ENCODE measurements around the gene ADRA2A. TPM values are rescaled to one million over a fixed set of nuclear protein-coding genes. Genes with fewer than 3 reads are reported as not detected.

The ADRA2A gene
- total RNA-seq, 1 donor from 2014 or later, result 0.32 TPM

GRCh38 chr10:111102359-111102837 lies 25.6 kb downstream of the ADRA2A start:
- no peaks in the 10 kb centered on the region for H3K36me3 Mint-ChIP-seq (ENCODE audit: unreplicated experiment)
- peaks cover 2% of the 10 kb centered on the region for H3K27me3 Mint-ChIP-seq (ENCODE audit: unreplicated experiment)
- TF ChIP-seq, protein P1, sequence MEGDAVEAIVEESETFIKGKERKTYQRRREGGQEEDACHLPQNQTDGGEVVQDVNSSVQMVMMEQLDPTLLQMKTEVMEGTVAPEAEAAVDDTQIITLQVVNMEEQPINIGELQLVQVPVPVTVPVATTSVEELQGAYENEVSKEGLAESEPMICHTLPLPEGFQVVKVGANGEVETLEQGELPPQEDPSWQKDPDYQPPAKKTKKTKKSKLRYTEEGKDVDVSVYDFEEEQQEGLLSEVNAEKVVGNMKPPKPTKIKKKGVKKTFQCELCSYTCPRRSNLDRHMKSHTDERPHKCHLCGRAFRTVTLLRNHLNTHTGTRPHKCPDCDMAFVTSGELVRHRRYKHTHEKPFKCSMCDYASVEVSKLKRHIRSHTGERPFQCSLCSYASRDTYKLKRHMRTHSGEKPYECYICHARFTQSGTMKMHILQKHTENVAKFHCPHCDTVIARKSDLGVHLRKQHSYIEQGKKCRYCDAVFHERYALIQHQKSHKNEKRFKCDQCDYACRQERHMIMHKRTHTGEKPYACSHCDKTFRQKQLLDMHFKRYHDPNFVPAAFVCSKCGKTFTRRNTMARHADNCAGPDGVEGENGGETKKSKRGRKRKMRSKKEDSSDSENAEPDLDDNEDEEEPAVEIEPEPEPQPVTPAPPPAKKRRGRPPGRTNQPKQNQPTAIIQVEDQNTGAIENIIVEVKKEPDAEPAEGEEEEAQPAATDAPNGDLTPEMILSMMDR (IDR thresholded peaks at IDR 0.05; ENCODE audit: partially characterized antibody, unreplicated experiment), result no peak
- no peak for DNase-seq
- no peak overlapping the region for H3K4me3 Mint-ChIP-seq (ENCODE audit: unreplicated experiment)
- H3K4me1 Mint-ChIP-seq (ENCODE audit: low read depth, unreplicated experiment), result no peaks in the 10 kb centered on the region
- no peaks in the 10 kb centered on the region for H3K9me3 Mint-ChIP-seq (ENCODE audit: unreplicated experiment)
- no peak overlapping the region for H3K27ac Mint-ChIP-seq (ENCODE audit: unreplicated experiment)

DNA sequence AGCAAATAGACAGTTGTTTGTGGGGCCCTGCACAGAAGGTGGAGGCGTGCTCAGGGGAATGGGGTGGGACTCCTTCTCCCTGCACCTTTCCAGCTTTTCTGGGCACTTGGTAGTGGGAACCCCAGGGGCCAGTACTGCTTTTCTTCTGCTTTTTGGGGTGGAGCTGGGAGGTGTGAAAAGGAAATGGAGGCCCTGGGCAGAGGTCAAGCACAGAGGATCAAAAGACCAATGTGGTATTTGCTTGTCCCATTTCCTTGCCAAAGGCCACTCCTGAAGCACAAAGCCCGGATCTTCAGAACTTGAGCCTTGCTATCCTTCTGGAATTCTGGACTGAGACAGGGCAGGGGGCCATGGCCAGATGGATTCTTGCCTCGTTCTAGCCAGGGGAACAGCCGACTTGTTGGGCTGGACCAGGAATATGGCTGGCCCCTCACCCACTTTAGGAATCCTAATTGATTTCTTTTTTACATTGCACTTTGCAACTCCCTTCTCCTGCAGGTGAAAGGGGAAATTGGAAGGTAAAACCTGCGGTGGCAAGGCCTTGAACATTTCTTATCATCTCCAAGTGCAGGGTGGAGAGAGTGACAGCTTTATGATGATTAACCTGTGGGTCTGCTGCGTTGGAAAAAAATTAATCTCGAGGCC lies 26.5 kb downstream of the ADRA2A start:
- no peak overlapping the region for H3K4me3 Mint-ChIP-seq (ENCODE audit: unreplicated experiment)
- no peak for DNase-seq
- TF ChIP-seq, protein P1 (IDR thresholded peaks at IDR 0.05; ENCODE audit: partially characterized antibody, unreplicated experiment), result no peak
- H3K27me3 Mint-ChIP-seq (ENCODE audit: unreplicated experiment), result peaks cover 2% of the 10 kb centered on the region
- no peak overlapping the region for H3K27ac Mint-ChIP-seq (ENCODE audit: unreplicated experiment)
- no peaks in the 10 kb centered on the region for H3K9me3 Mint-ChIP-seq (ENCODE audit: unreplicated experiment)
- H3K4me1 Mint-ChIP-seq (ENCODE audit: low read depth, unreplicated experiment), result no peaks in the 10 kb centered on the region
- H3K36me3 Mint-ChIP-seq (ENCODE audit: unreplicated experiment), result no peaks in the 10 kb centered on the region

GRCh38 chr10:111104811-111105210 lies 28.0 kb downstream of the ADRA2A start:
- no peak overlapping the region for H3K27ac Mint-ChIP-seq (ENCODE audit: unreplicated experiment)
- no peaks in the 10 kb centered on the region for H3K9me3 Mint-ChIP-seq (ENCODE audit: unreplicated experiment)
- H3K4me3 Mint-ChIP-seq (ENCODE audit: unreplicated experiment), result no peak overlapping the region
- no peaks in the 10 kb centered on the region for H3K4me1 Mint-ChIP-seq (ENCODE audit: low read depth, unreplicated experiment)
- no peaks in the 10 kb centered on the region for H3K36me3 Mint-ChIP-seq (ENCODE audit: unreplicated experiment)
- no peak for DNase-seq
- TF ChIP-seq, protein P1 (IDR thresholded peaks at IDR 0.05; ENCODE audit: partially characterized antibody, unreplicated experiment), result no peak
- H3K27me3 Mint-ChIP-seq (ENCODE audit: unreplicated experiment), result no peaks in the 10 kb centered on the region

DNA sequence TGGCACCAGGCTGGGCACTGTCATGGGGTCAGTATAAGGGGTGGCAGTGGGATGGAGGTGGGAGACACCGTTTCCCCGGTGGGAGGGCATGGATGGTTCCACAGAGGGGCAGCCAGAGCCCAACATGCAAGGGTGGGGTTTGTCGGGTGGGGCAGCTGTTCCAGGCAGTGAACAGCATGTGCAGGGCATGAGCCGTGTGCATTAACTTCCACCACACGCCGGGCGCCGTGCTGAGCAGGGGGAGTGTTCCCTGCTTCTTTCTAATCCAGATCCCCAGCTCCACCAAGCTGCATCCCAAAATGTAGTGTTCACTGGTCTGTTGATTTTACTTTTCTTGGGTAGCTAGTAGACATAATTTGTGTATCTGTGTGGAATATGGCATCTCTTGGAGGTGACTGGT lies 29.3 kb downstream of the ADRA2A start:
- Mint-ChIP-seq H3K36me3 (ENCODE audit: unreplicated experiment) (no peaks in the 10 kb centered on the region), H3K4me1 (ENCODE audit: low read depth, unreplicated experiment) (no peaks in the 10 kb centered on the region), H3K9me3 (ENCODE audit: unreplicated experiment) (no peaks in the 10 kb centered on the region), H3K27me3 (ENCODE audit: unreplicated experiment) (no peaks in the 10 kb centered on the region), H3K27ac (ENCODE audit: unreplicated experiment) (no peak overlapping the region), H3K4me3 (ENCODE audit: unreplicated experiment) (no peak overlapping the region)
- DNase-seq, result no peak
- TF ChIP-seq, protein P1 (IDR thresholded peaks at IDR 0.05; ENCODE audit: partially characterized antibody, unreplicated experiment), result no peak

DNA sequence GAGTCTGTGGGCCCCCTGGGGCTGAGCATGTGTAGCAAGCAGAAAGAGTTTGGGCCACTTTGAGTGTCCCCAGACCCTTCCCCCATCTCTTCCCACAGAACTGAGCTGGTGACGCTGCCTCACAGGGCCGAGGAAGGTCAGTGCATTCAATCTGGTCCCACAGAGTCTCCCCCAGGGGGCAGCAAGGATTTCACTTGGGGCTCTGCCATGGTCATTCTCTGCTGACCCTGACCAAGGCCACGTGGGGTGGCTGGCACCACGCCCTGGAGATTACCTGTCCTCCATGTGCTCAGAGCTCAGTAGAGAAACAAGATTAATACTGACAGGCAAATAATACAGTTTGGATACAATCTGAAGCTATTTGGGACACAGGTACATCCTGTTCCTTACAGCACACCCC lies 30.2 kb downstream of the ADRA2A start:
- DNase-seq, result no peak
- no peaks in the 10 kb centered on the region for H3K27me3 Mint-ChIP-seq (ENCODE audit: unreplicated experiment)
- no peaks in the 10 kb centered on the region for H3K4me1 Mint-ChIP-seq (ENCODE audit: low read depth, unreplicated experiment)
- H3K9me3 Mint-ChIP-seq (ENCODE audit: unreplicated experiment), result no peaks in the 10 kb centered on the region
- no peak overlapping the region for H3K4me3 Mint-ChIP-seq (ENCODE audit: unreplicated experiment)
- H3K36me3 Mint-ChIP-seq (ENCODE audit: unreplicated experiment), result no peaks in the 10 kb centered on the region
- TF ChIP-seq, protein P1 (IDR thresholded peaks at IDR 0.05; ENCODE audit: partially characterized antibody, unreplicated experiment), result no peak
- no peak overlapping the region for H3K27ac Mint-ChIP-seq (ENCODE audit: unreplicated experiment)
